GM12878 (cell line): ENCODE measurements around the gene FAM163B. TPM values are rescaled to one million over a fixed set of nuclear protein-coding genes. Genes with fewer than 3 reads are reported as not detected.

Source experiments
- ATAC-seq: fragments of 200-7000 bp; cut with Tn5 transposase; 3 replicates; pipeline ENCODE4 v1.9.1; 2020; ENCODE audit warnings: mild to moderate bottlenecking, moderate library complexity
- BruUV-seq: library from RNA; stranded (reverse); fragments of 400-500 nt; replicated peaks from 2 replicates; lab custom pipeline; 2021; lab: Mats Ljungman, UMichigan
- CTCF ChIA-PET: fragments of 300-600 bp; sonication (Branson Sonifier 250); formaldehyde crosslinking; extraction: SDS; loops from one replicate; lab custom pipeline; 2021; ENCODE audit warnings: inconsistent platforms; lab: Yijun Ruan, JAX
- POLR2A ChIA-PET: fragments of 350-600 bp; formaldehyde crosslinking; extraction: SDS; loops from one replicate; lab custom pipeline; 2021; ENCODE audit warnings: inconsistent platforms; lab: Charles Lee
- RAD21 ChIA-PET: fragments of 300-600 bp; sonication (Branson Sonifier 250); formaldehyde crosslinking; loops from one replicate; lab custom pipeline; 2023; ENCODE audit warnings: antibody characterized with exemption; ENCODE audit not compliant: unreplicated experiment; lab: Charles Lee
- SMC1A ChIA-PET: fragments of 300-600 bp; sonication (Branson Sonifier 250); formaldehyde crosslinking; loops from one replicate; lab custom pipeline; 2023; ENCODE audit not compliant: unreplicated experiment, uncharacterized antibody; lab: Charles Lee
- DNase-seq: peaks from one replicate; pipeline ENCODE4 v3.0.0-alpha.2; 2011; ENCODE audit warnings: low read depth, low spot score
- FAIRE-seq: peaks from 3 replicates; lab custom pipeline; 2011; peaks lifted over from hg19 to GRCh38; lab: Jason Lieb, UNC
- H2AFZ ChIP-seq: 2 replicates; pipeline ENCODE4 v1.6.0; 2011; ENCODE audit warnings: low read depth, low read length, control low read depth; ENCODE audit not compliant: control insufficient read depth
- H3K27ac ChIP-seq: 2 replicates; pipeline ENCODE4 v1.5.1; 2011; ENCODE audit warnings: control low read depth; ENCODE audit not compliant: control insufficient read depth, insufficient read depth
- H3K27me3 ChIP-seq, 2 experiments: replicated peaks in 1 of 2; 2 replicates each; pipeline versions ENCODE4 v1.6.0 to v1.6.1; 2011; ENCODE audit warnings: low read length in 1 of 2; ENCODE audit not compliant: control insufficient read depth in 2 of 2, insufficient read depth in 2 of 2
- H3K36me3 ChIP-seq, 2 experiments: 2 replicates each; pipeline ENCODE4 v1.5.1; 2011; ENCODE audit warnings: low read length in 1 of 2; ENCODE audit not compliant: control insufficient read depth in 2 of 2, insufficient read depth in 2 of 2
- H3K4me1 ChIP-seq: 2 replicates; pipeline ENCODE4 v1.6.1; 2011; ENCODE audit warnings: mild to moderate bottlenecking, low read length, moderate library complexity, mixed read lengths; ENCODE audit not compliant: control insufficient read depth, insufficient read depth
- H3K4me2 ChIP-seq: 2 replicates; pipeline ENCODE4 v1.6.0; 2011; ENCODE audit warnings: control low read depth; ENCODE audit not compliant: control insufficient read depth, insufficient read depth
- H3K4me3 ChIP-seq: fragments of 200-600 bp; sonication (generic); 2 replicates; pipeline ENCODE4 v1.5.1; 2016
- H3K79me2 ChIP-seq: 2 replicates; pipeline ENCODE4 v1.6.0; 2011; ENCODE audit warnings: low read length; ENCODE audit not compliant: control insufficient read depth, insufficient read depth
- H3K9ac ChIP-seq: 2 replicates; pipeline ENCODE4 v1.8.0; 2011; ENCODE audit warnings: low read length, control low read depth, mixed read lengths; ENCODE audit not compliant: control insufficient read depth, insufficient read depth
- H3K9me3 ChIP-seq: replicated peaks from 3 replicates; pipeline ENCODE4 v1.5.1; 2011; ENCODE audit warnings: mild to moderate bottlenecking, low read length; ENCODE audit not compliant: control insufficient read depth, insufficient read depth
- H4K20me1 ChIP-seq: 2 replicates; pipeline ENCODE4 v1.6.0; 2011; ENCODE audit not compliant: control insufficient read depth, insufficient read depth
- ASH2L ChIP-seq: fragments of 300-600, 200-600 bp; sonication (generic); IDR thresholded peaks from 2 replicates; pipeline ENCODE4 v1.6.1; 2017; ENCODE audit warnings: low read depth, mild to moderate bottlenecking, borderline replicate concordance
- BCL3 ChIP-seq: IDR thresholded peaks from 2 replicates; pipeline ENCODE4 v1.6.1; 2011; ENCODE audit warnings: borderline replicate concordance, low read depth, mild to moderate bottlenecking, moderate library complexity, low read length; ENCODE audit not compliant: insufficient read depth, poor library complexity, severe bottlenecking
- CBX5 ChIP-seq: sonication (generic); IDR thresholded peaks from 2 replicates; pipeline ENCODE4 v1.6.1; 2016; ENCODE audit warnings: low read depth, moderate library complexity, mild to moderate bottlenecking, inconsistent platforms
- CHD1 ChIP-seq: IDR thresholded peaks from 2 replicates; pipeline ENCODE4 v1.6.1; 2012; ENCODE audit warnings: low read depth, low read length, improper control_type of control experiment
- EZH2 ChIP-seq: IDR thresholded peaks from 2 replicates; pipeline ENCODE4 v1.6.1; 2012; ENCODE audit warnings: low read depth, mild to moderate bottlenecking, control low read depth, inconsistent platforms, low read length, borderline replicate concordance; ENCODE audit not compliant: control insufficient read depth
- HCFC1 ChIP-seq: fragments of 150-350 bp; IDR thresholded peaks from 2 replicates; pipeline ENCODE4 v1.6.1; 2014; ENCODE audit warnings: low read length
- HDAC2 ChIP-seq: fragments of 200-600 bp; sonication (generic); IDR thresholded peaks from 2 replicates; pipeline ENCODE4 v1.6.1; 2017
- IRF3 ChIP-seq: fragments of 450-650 bp; IDR thresholded peaks from 2 replicates; pipeline ENCODE4 v1.6.1; 2014; ENCODE audit warnings: mild to moderate bottlenecking
- IRF5 ChIP-seq: fragments of 450-650 bp; IDR thresholded peaks from 2 replicates; pipeline ENCODE4 v1.6.1; 2017; ENCODE audit warnings: borderline replicate concordance
- JUND ChIP-seq: IDR thresholded peaks from 2 replicates; pipeline ENCODE4 v1.6.1; 2012; ENCODE audit warnings: low read depth, mild to moderate bottlenecking, low read length, improper control_type of control experiment, moderate library complexity
- KAT2A ChIP-seq: conservative IDR thresholded peaks from 2 replicates; pipeline ENCODE4 v1.6.1; 2011; ENCODE audit warnings: low read depth, low read length; ENCODE audit not compliant: control insufficient read depth
- NFIC ChIP-seq: IDR thresholded peaks from 2 replicates; pipeline ENCODE4 v1.6.1; 2012; ENCODE audit warnings: low read depth, mild to moderate bottlenecking, inconsistent platforms, low read length, moderate library complexity
- NR2F1 ChIP-seq: fragments of 450-650 bp; conservative IDR thresholded peaks from 2 replicates; pipeline ENCODE4 v1.6.1; 2017; ENCODE audit warnings: mild to moderate bottlenecking
- PML ChIP-seq: IDR thresholded peaks from 2 replicates; pipeline ENCODE4 v1.6.1; 2012; ENCODE audit warnings: low read length, inconsistent platforms
- RBBP5 ChIP-seq: fragments of 200-600 bp; sonication (generic); conservative IDR thresholded peaks from 2 replicates; pipeline ENCODE4 v1.6.1; 2016
- RFX5 ChIP-seq: IDR thresholded peaks from 2 replicates; pipeline ENCODE4 v1.6.1; 2011; ENCODE audit warnings: low read depth, low read length, improper control_type of control experiment
- SMAD1 ChIP-seq: fragments of 450-650 bp; IDR thresholded peaks from 2 replicates; pipeline ENCODE4 v1.6.1; 2018; ENCODE audit warnings: mild to moderate bottlenecking, low read depth; ENCODE audit not compliant: partially characterized antibody
- SP1 ChIP-seq: IDR thresholded peaks from one replicate; pipeline ENCODE4 v1.6.1; 2011; ENCODE audit warnings: low read depth, low read length
- TAF1 ChIP-seq: IDR thresholded peaks from 2 replicates; pipeline ENCODE4 v1.6.1; 2011; ENCODE audit warnings: mild to moderate bottlenecking, low read depth, low read length, borderline replicate concordance
- ZNF622 ChIP-seq: fragments of 450-650 bp; IDR thresholded peaks from 2 replicates; pipeline ENCODE4 v1.6.1; 2017; ENCODE audit warnings: mild to moderate bottlenecking, inconsistent platforms
- WGBS: methylation state at CpG from one replicate; pipeline ENCODE4 v1.1.6; 2016; ENCODE audit warnings: low lambda C conversion rate; ENCODE audit not compliant: insufficient replicate concordance, insufficient coverage; ENCODE audit errors: missing lambda C conversion rate; 5-methylcytosine and 5-hydroxymethylcytosine counted together
- in situ Hi-C: fragments of 300-500 bp; cut with MboI; formaldehyde crosslinking; loops from 9 replicates; pipeline ENCODE4 v1.14.3; 2018; ENCODE audit warnings: mixed read lengths
- intact Hi-C: fragments of 100-400 bp; cut with micrococcal nuclease; formaldehyde crosslinking; loops from one replicate; pipeline ENCODE4 v1.14.2; 2022; ENCODE audit not compliant: unreplicated experiment
- polyA plus RNA-seq, 11 experiments: library from polyadenylated mRNA; depleted of rRNA in 4 of 11; unstranded in 6 of 11; stranded (reverse) in 5 of 11; fragments of >200 nt; fragmentation: Nextera tagmentation in 4 of 11; fragmentation: Illumina TruSeq in 1 of 11; extraction: Ambion mirVana in 4 of 11; extraction: Trizol in 1 of 11; gene quantifications; 1 replicate in 1 of 11; 2 replicates in 10 of 11; pipeline versions ENCODE4 v1.2.1 to v1.2.3, GENCODE V29; 2011 to 2016; ENCODE audit warnings: inconsistent platforms in 2 of 11, missing spikeins in 2 of 11, low read depth in 1 of 11
- total RNA-seq, 4 experiments: library from RNA; depleted of rRNA in 3 of 4; stranded (reverse); fragments of >200 nt in 3 of 4; fragmentation: Illumina TruSeq in 1 of 4; extraction: Trizol in 1 of 4; gene quantifications; 2 replicates each; pipeline versions ENCODE4 v1.2.1 to v1.2.3, GENCODE V29; 2013 to 2021

The FAM163B gene
- total and polyA plus RNA-seq, 10 of the 15 experiments (the other 5 are each of a cell fraction or from before 2014, with no cell fraction given) = not detected

GRCh38 chr9:133536536-133536935 lies 72.7 kb downstream of the FAM163B start:
- no peaks in the 10 kb centered on the region for H3K9me3 ChIP-seq
- intact Hi-C loops (no loop called here), in situ Hi-C loops (loop anchor here (5.0 to 25.0 kb wide), 2 partner anchors 476 to 561 kb away; no protein-coding TSS in a partner anchor)
- CTCF ChIA-PET = no interaction called here
- no peaks in the 10 kb centered on the region; the same call in 1 of the 2 replicates for H3K4me1 ChIP-seq
- TF ChIP-seq PML (no peak), NR2F1 (no peak), ZNF622 (no peak), IRF5 (no peak), HCFC1 (no peak), SP1 (no peak), BCL3 (no peak), IRF3 (no peak), EZH2 (no peak), JUND (no peak), SMAD1 (no peak), CHD1 (no peak), HDAC2 (no peak), TAF1 (no peak), KAT2A (no peak), CBX5 (no peak), ASH2L (no peak), RFX5 (no peak), RBBP5 (no peak), NFIC (no peak)
- TF ChIP-seq, all 136 proteins: peak for 0
- Histone ChIP-seq H2AFZ (no peak overlapping the region), H3K4me2 (no peak overlapping the region), H3K36me3 (no peaks in the 10 kb centered on the region), H3K27me3 (peaks cover 8% of the 10 kb centered on the region in 2 experiments; a peak in 2 of 4 replicates), H3K27ac (no peak overlapping the region), H4K20me1 (no peaks in the 10 kb centered on the region), H3K9ac (no peak overlapping the region), H3K4me3 (no peak overlapping the region), H3K79me2 (no peaks in the 10 kb centered on the region)
- WGBS = 27% methylated on average over 9 of the region's 9 CpGs
- FAIRE-seq (no peak), ATAC-seq (no peak), DNase-seq (no peak)
- ChIA-PET POLR2A (interaction anchor here (0.6 kb wide), 1 partner anchor 20 kb away, joined by 3 read pairs; no protein-coding TSS in a partner anchor), RAD21 (no interaction called here), SMC1A (no interaction called here)
- no TSS peak for BruUV-seq
